HEK293T (cell line): ENCODE results near the gene LRP1B.

Experiments used
- CTCF ChIA-PET: fragments of 350-600 bp; formaldehyde crosslinking; extraction: SDS; loops from one replicate; lab custom pipeline; 2021; ENCODE audit warnings: antibody characterized with exemption, inconsistent platforms; lab: Yijun Ruan, JAX
- POLR2A ChIA-PET: fragments of 350-600 bp; formaldehyde crosslinking; extraction: SDS; loops from one replicate; lab custom pipeline; 2020; ENCODE audit warnings: antibody characterized with exemption, inconsistent platforms; lab: Yijun Ruan, JAX
- DNase-seq: peaks from one replicate; pipeline ENCODE4 v3.0.0; 2012; ENCODE audit warnings: mixed read lengths; ENCODE audit errors: extremely low spot score
- ARNT ChIP-seq: fragments of 450-650 bp; IDR thresholded peaks from 2 replicates; pipeline ENCODE4 v1.6.1; 2017; ENCODE audit warnings: mild to moderate bottlenecking
- BHLHE40 ChIP-seq: fragments of 450-650 bp; IDR thresholded peaks from 2 replicates; pipeline ENCODE4 v1.6.1; 2016; ENCODE audit warnings: mild to moderate bottlenecking, moderate library complexity, borderline replicate concordance
- CTBP1 ChIP-seq: fragments of 450-650 bp; IDR thresholded peaks from 2 replicates; pipeline ENCODE4 v1.6.1; 2016; ENCODE audit warnings: borderline replicate concordance
- ELF4 ChIP-seq: fragments of 450-650 bp; IDR thresholded peaks from 2 replicates; pipeline ENCODE4 v1.6.1; 2017; ENCODE audit warnings: antibody characterized with exemption
- FOXA1 ChIP-seq: fragments of 450-650 bp; IDR thresholded peaks from 2 replicates; pipeline ENCODE4 v1.6.1; 2016; ENCODE audit warnings: mild to moderate bottlenecking
- FOXK2 ChIP-seq: fragments of 450-650 bp; IDR thresholded peaks from 2 replicates; pipeline ENCODE4 v1.6.1; 2016; ENCODE audit warnings: mild to moderate bottlenecking
- FOXM1 ChIP-seq: fragments of 450-650 bp; IDR thresholded peaks from 2 replicates; pipeline ENCODE4 v1.6.1; 2017; ENCODE audit warnings: mild to moderate bottlenecking, borderline replicate concordance
- HDGF ChIP-seq: fragments of 450-650 bp; IDR thresholded peaks from 2 replicates; pipeline ENCODE4 v1.6.1; 2017; ENCODE audit warnings: antibody characterized with exemption, borderline replicate concordance
- L3MBTL2 ChIP-seq: fragments of 450-650 bp; conservative IDR thresholded peaks from 2 replicates; pipeline ENCODE4 v1.6.1; 2016; ENCODE audit warnings: mild to moderate bottlenecking
- LEF1 ChIP-seq: fragments of 450-650 bp; IDR thresholded peaks from 2 replicates; pipeline ENCODE4 v1.6.1; 2017; ENCODE audit warnings: mild to moderate bottlenecking, borderline replicate concordance
- NFRKB ChIP-seq: fragments of 450-650 bp; IDR thresholded peaks from 2 replicates; pipeline ENCODE4 v1.6.1; 2016; ENCODE audit warnings: mild to moderate bottlenecking, moderate library complexity
- SP1 ChIP-seq: fragments of 450-650 bp; IDR thresholded peaks from 2 replicates; pipeline ENCODE4 v1.6.1; 2017
- SUZ12 ChIP-seq: fragments of 450-650 bp; IDR thresholded peaks from 2 replicates; pipeline ENCODE4 v1.6.1; 2016; ENCODE audit warnings: mild to moderate bottlenecking
- TARDBP ChIP-seq: fragments of 450-650 bp; IDR thresholded peaks from 2 replicates; pipeline ENCODE4 v1.6.1; 2016
- ZNF384 ChIP-seq: fragments of 450-650 bp; IDR thresholded peaks from 2 replicates; pipeline ENCODE4 v1.6.1; 2016
- TF ChIP-seq, protein P1 (sequence below): fragments of 450-650 bp; IDR thresholded peaks from 2 replicates; pipeline ENCODE4 v1.6.1; 2016

The LRP1B gene

DNA sequence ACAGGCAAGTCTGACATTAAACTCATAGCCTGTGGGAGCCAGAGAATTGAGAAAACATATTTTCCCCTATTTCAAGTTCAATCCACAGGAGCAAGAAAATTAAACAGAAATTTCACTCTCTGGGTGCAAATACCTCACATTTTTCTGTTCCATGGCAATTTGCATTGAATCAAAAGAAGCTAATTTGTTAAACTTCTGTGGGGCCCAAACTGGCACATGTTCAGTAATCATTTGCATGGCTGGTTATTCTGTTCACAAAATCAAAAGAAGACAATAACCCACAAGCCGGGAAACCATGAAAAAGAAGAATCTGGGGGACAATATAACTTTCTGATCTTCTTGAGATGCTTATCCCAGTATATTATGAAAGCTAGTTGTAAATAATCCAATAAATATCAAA lies 363.1 kb downstream of the LRP1B start:
- ChIA-PET CTCF (no interaction called here), POLR2A (no interaction called here)
- TF ChIP-seq BHLHE40 (no peak), FOXA1 (no peak), HDGF (no peak), NFRKB (no peak), ELF4 (no peak), LEF1 (no peak), FOXM1 (no peak)
- no peak for DNase-seq

GRCh38 chr2:141767051-141767450 lies 363.8 kb downstream of the LRP1B start:
- POLR2A ChIA-PET = no interaction called here
- no peak for DNase-seq
- CTCF ChIA-PET = no interaction called here
- TF ChIP-seq SP1 (no peak), TARDBP (no peak), FOXK2 (no peak), BHLHE40 (no peak), HDGF (no peak), ARNT (no peak)

DNA sequence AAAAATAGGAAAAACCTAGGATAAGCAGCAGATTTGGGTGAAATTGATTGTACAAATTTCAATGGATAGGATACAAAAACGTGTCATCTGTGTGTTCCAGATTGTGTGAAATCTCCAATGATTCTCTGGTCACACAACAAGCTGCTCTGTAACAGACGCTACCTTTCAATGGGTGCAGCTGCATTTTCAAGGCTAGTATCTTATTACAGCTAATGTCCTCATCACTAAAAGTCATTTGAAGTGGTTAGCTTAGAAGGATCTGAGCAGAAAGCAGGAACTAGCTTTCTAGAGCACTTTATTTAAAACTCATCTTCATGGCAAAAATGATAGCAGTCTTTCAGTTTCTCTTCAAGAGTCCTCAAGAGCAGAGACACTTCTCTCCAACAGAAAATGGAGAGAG lies 364.6 kb downstream of the LRP1B start:
- no peak for TF ChIP-seq ARNT
- no peak for TF ChIP-seq ZNF384
- no peak for TF ChIP-seq CTBP1
- TF ChIP-seq, protein P1, sequence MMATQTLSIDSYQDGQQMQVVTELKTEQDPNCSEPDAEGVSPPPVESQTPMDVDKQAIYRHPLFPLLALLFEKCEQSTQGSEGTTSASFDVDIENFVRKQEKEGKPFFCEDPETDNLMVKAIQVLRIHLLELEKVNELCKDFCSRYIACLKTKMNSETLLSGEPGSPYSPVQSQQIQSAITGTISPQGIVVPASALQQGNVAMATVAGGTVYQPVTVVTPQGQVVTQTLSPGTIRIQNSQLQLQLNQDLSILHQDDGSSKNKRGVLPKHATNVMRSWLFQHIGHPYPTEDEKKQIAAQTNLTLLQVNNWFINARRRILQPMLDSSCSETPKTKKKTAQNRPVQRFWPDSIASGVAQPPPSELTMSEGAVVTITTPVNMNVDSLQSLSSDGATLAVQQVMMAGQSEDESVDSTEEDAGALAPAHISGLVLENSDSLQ = no peak
- TF ChIP-seq NFRKB = no peak
- TF ChIP-seq LEF1 = no peak
- no peak for TF ChIP-seq FOXA1
- TF ChIP-seq BHLHE40 = no peak
- no peak for TF ChIP-seq ELF4
- no peak for TF ChIP-seq SP1
- TF ChIP-seq SUZ12 = no peak
- no peak for TF ChIP-seq L3MBTL2
- TF ChIP-seq TARDBP = no peak
- no peak for TF ChIP-seq FOXK2
- TF ChIP-seq HDGF = no peak
- TF ChIP-seq FOXM1 = no peak
- POLR2A ChIA-PET = no interaction called here
- DNase-seq = no peak
- CTCF ChIA-PET = no interaction called here

DNA sequence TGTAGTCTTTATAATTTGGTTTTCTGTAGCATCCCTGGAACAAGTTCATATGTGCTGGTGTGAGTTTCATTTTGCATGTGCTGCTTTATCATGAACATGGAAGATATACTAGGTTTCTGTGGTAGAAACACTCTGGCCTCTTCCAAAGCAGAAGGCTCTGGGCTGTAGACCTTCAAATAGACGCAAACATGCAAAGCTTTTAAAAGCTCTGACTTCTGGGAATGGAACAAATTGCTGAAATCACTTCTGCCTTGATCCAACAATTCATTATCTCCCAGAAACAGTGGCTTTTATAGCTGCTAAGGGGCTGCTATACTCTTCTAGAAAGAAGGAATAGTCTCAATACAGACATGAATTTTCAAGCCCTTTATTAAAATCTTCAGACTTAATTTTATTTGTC lies 382.2 kb downstream of the LRP1B start:
- CTCF ChIA-PET = no interaction called here
- DNase-seq = no peak
- POLR2A ChIA-PET = no interaction called here
- no peak for TF ChIP-seq FOXM1
- no peak for TF ChIP-seq SP1
- TF ChIP-seq CTBP1 = no peak
- no peak for TF ChIP-seq ARNT
- TF ChIP-seq SUZ12 = no peak
- no peak for TF ChIP-seq HDGF
- TF ChIP-seq FOXK2 = no peak

DNA sequence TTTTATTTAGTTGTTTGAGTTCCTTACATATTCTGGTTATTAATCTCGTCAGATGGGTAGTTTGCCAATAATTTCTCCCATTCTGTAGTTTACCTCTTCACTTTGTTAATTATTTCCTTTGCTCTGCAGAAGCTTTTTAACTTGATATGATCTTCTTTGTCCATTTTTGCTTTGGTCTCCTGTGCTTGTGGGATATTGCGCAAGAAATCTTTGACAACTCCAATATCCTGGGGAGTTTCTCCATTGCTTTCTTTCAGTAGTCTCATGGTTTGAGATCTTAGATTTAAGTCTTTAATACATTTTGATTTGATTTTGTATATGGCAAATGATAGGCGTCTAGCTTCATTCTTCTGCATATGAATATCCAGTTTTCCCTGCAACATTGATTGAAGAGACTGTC lies 389.2 kb downstream of the LRP1B start:
- DNase-seq = no peak
- CTCF ChIA-PET = no interaction called here
- no peak for TF ChIP-seq ELF4
- no peak for TF ChIP-seq FOXM1
- TF ChIP-seq, protein P1 = no peak
- TF ChIP-seq SP1 = no peak
- TF ChIP-seq FOXA1 = no peak
- TF ChIP-seq ARNT = no peak
- TF ChIP-seq SUZ12 = no peak
- no peak for TF ChIP-seq NFRKB
- TF ChIP-seq HDGF = no peak
- no peak for TF ChIP-seq L3MBTL2
- no peak for TF ChIP-seq BHLHE40
- no peak for TF ChIP-seq FOXK2
- no peak for TF ChIP-seq ZNF384
- TF ChIP-seq TARDBP = no peak
- TF ChIP-seq CTBP1 = no peak
- POLR2A ChIA-PET = no interaction called here

- ChIA-PET POLR2A (no interaction called here), CTCF (no interaction called here)
- TF ChIP-seq HDGF = no peak
- TF ChIP-seq CTBP1 = no peak
- TF ChIP-seq FOXK2 = no peak
- no peak for TF ChIP-seq SP1
- TF ChIP-seq SUZ12 = no peak
- no peak for TF ChIP-seq ZNF384
- TF ChIP-seq ARNT = no peak
- no peak for TF ChIP-seq BHLHE40
- no peak for TF ChIP-seq L3MBTL2
- TF ChIP-seq TARDBP = no peak
- no peak for TF ChIP-seq LEF1
- no peak for DNase-seq
Measured at GRCh38 chr2:141737492-141738255, 393.1 kb downstream of the LRP1B start.

DNA sequence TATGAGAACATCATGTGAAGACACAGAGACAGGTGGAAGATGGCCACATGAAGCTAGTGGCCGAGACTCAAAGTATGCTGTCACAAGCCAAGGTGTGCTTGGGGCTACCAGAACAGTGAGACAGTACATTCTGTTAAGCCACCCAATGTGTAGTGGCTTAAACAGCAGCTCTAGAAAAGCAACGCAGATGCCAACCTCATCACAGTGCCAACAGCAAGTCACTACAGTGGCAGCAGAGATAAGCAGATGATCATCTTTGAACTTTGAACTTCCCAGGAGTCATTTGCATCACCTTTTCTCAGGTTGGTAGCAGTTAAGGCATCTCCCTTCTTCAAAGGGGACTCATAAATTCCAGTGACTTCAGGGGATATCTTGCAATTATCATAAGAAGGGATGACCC lies 394.4 kb downstream of the LRP1B start:
- POLR2A ChIA-PET = no interaction called here
- TF ChIP-seq L3MBTL2 = no peak
- no peak for TF ChIP-seq CTBP1
- TF ChIP-seq TARDBP = no peak
- no peak for TF ChIP-seq FOXA1
- TF ChIP-seq FOXM1 = no peak
- no peak for TF ChIP-seq NFRKB
- TF ChIP-seq, protein P1 = no peak
- TF ChIP-seq FOXK2 = no peak
- TF ChIP-seq SUZ12 = no peak
- TF ChIP-seq ELF4 = no peak
- no peak for TF ChIP-seq ARNT
- TF ChIP-seq HDGF = no peak
- TF ChIP-seq LEF1 = no peak
- no peak for TF ChIP-seq SP1
- no peak for TF ChIP-seq ZNF384
- CTCF ChIA-PET = no interaction called here
- no peak for DNase-seq
